Transverse colon (tissue), 4 donors: ENCODE measurements around the gene BAAT. TPM values are rescaled to one million over a fixed set of nuclear protein-coding genes. Genes with fewer than 3 reads are reported as not detected.

Experiments
- DNase-seq: peaks from one replicate; pipeline ENCODE4 v3.0.0-alpha.2; 2019
- H3K27ac ChIP-seq, 4 donors: fragments of 200-600 bp; sonication (generic); 2 replicates each; pipeline ENCODE4 v1.5.1; 2016 to 2018; ENCODE audit warnings: inconsistent platforms in 4 of 4
- H3K27me3 ChIP-seq: fragments of 200-600 bp; sonication (generic); 2 replicates; pipeline ENCODE4 v1.5.1; 2017; ENCODE audit warnings: inconsistent platforms
- H3K36me3 ChIP-seq, 4 donors: fragments of 200-600 bp; sonication (generic); 2 replicates each; pipeline ENCODE4 v1.5.1; 2017 to 2019; ENCODE audit warnings: inconsistent platforms in 4 of 4
- H3K4me1 ChIP-seq, 4 donors: fragments of 200-600 bp; sonication (generic); 2 replicates each; pipeline ENCODE4 v1.5.1; 2017 to 2020; ENCODE audit warnings: inconsistent platforms in 4 of 4
- H3K4me3 ChIP-seq, 4 donors: fragments of 200-600 bp; sonication (generic); 1 replicate in 1 of 4; 2 replicates in 3 of 4; pipeline versions ENCODE4 v1.5.1 to v1.6.1; 2017 to 2019; ENCODE audit warnings: inconsistent platforms in 4 of 4
- H3K9me3 ChIP-seq, 2 donors: fragments of 200-600 bp; sonication (generic); 2 replicates each; pipeline ENCODE4 v1.5.1; 2017 to 2019; ENCODE audit warnings: inconsistent platforms in 2 of 2
- CTCF ChIP-seq, 5 experiments: fragments of 200-600 bp in 3 of 5; fragments of 450-650 bp in 2 of 5; sonication (generic) in 3 of 5; IDR thresholded peaks; 1 replicate in 2 of 5; 2 replicates in 3 of 5; pipeline ENCODE4 v1.5.1; 2016 to 2017; ENCODE audit warnings: antibody characterized with exemption in 5 of 5, inconsistent platforms in 3 of 5, mild to moderate bottlenecking in 2 of 5, moderate library complexity in 1 of 5
- EP300 ChIP-seq: sonication (generic); formaldehyde crosslinking; IDR thresholded peaks from one replicate; pipeline ENCODE4 v1.6.1; 2017; ENCODE audit warnings: antibody characterized with exemption, low read depth
- POLR2A ChIP-seq: fragments of 450-650 bp; IDR thresholded peaks from one replicate; pipeline ENCODE4 v1.6.1; 2016; ENCODE audit warnings: antibody characterized with exemption, mild to moderate bottlenecking, moderate library complexity
- POLR2AphosphoS5 ChIP-seq, 3 donors: sonication (generic); formaldehyde crosslinking; IDR thresholded peaks; one replicate each; pipeline ENCODE4 v1.6.1; 2016; ENCODE audit warnings: antibody characterized with exemption in 3 of 3
- WGBS, 2 donors: methylation state at CpG; one replicate each; pipeline ENCODE4 v1.1.5; 2018; ENCODE audit warnings: low coverage in 1 of 2; 5-methylcytosine and 5-hydroxymethylcytosine counted together
- in situ Hi-C, 4 donors: fragments of 200-750 bp; cut with MboI; loops; one replicate each; pipeline versions ENCODE4 v1.15.0 to v1.15.1; 2017; ENCODE audit warnings: low sequenced_read_pairs in 3 of 4, low pct_ligation_motif_present in 1 of 4, low pct_unique_long_range_greater_than_20kb in 1 of 4
- intact Hi-C: fragments of 100-400 bp; cut with DNase I; formaldehyde crosslinking; loops from one replicate; pipeline ENCODE4 v1.15.1; 2023; ENCODE audit warnings: low total_unique reads
- total RNA-seq, 4 donors: library from RNA; depleted of rRNA; stranded (reverse); fragments of >200 nt; gene quantifications; one replicate each; pipeline ENCODE4 v1.1.0, GENCODE V29; 2016

BAAT gene
- total RNA-seq, 4 donors from 2014 or later = 0.14 TPM; not detected in 3

DNA sequence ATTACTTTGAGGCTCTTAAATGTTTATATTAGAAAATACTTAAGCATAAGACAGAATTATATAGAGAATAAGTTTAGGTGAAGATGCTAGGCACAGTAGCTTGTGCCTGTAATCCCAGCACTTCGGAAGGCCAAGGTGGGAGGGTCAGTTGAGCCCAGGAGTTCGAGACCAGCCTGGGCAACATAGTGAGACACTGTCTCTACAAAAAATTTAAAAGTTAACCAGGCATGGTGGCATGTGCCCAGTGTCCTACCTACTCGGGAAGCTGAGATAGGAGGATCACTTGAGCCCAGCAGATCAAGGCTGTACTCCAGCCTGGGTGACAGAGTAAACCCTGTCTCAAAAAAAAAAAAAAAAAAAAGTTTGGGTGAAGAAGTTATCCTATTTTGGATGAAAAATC lies 61.7 kb downstream of the BAAT start:
- in situ Hi-C loops = loop anchor here in 3 of 4 donors (25.0 kb wide), 2 partner anchors 611 to 711 kb away; no protein-coding TSS in a partner anchor
- no peak for DNase-seq
- Histone ChIP-seq H3K9me3 (no peaks in the 10 kb centered on the region), H3K4me1 (peaks cover 0 to 6% (median 0%) of the 10 kb centered on the region in 4 donors), H3K27me3 (no peaks in the 10 kb centered on the region), H3K36me3 (no peaks in the 10 kb centered on the region), H3K27ac (no peak overlapping the region), H3K4me3 (no peak overlapping the region)
- 82 to 100% methylated on average over 2 to 3 of the region's 3 CpGs for WGBS, 2 donors
- no peak for TF ChIP-seq CTCF (IDR thresholded peaks at IDR 0.05)
- intact Hi-C loops = no loop called here

DNA sequence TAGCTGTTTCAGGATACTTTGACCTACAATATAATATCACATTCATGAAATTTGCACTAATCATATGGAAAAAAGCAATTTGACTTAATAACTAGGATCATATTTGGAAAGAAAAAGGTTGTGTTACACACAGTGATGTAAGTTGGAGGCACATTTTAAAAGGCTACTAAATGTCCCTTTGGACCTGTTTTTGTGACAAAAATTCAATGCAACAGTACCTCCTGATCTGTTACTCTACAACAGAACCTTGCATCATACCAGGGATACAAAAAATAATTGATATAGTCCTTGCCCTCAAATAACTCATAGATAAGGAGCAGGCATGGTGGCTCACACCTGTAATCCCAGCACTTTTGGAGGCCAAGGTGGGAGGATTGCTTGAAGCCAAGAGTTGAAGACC lies 67.1 kb downstream of the BAAT start:
- Histone ChIP-seq H3K9me3 (no peaks in the 10 kb centered on the region), H3K27ac (no peak overlapping the region), H3K27me3 (no peaks in the 10 kb centered on the region), H3K4me1 (no peaks in the 10 kb centered on the region), H3K36me3 (no peaks in the 10 kb centered on the region), H3K4me3 (no peak overlapping the region)
- intact Hi-C loops (no loop called here), in situ Hi-C loops (loop anchor here in 3 of 4 donors (25.0 kb wide), 2 partner anchors 605 to 705 kb away; no protein-coding TSS in a partner anchor)
- TF ChIP-seq EP300 (no peak), CTCF (IDR thresholded peaks at IDR 0.05) (no peak), POLR2AphosphoS5 (IDR thresholded peaks at IDR 0.05) (no peak), POLR2A (no peak)
- DNase-seq = no peak

DNA sequence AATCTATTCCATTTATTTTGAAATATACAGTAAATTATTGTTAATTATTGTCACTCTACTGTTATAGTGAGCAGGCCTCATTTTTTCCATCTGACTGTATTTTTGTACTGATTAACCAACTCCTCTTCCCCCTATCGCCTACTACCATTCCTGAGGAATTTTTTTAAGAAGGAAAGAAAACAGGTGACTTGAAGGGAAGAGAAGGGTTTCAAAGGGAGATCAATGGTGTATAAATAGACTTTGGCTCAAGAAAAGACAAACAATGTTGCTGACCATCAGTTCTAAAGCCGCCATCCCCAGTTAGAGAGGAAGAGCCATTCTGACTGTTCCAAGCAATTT lies 69.7 kb downstream of the BAAT start:
- TF ChIP-seq EP300 (no peak), POLR2AphosphoS5 (IDR thresholded peaks at IDR 0.05) (no peak), POLR2A (no peak), CTCF (IDR thresholded peaks at IDR 0.05) (no peak)
- WGBS, 2 donors = 78 to 84% methylated on average over 2 of the region's 2 CpGs
- in situ Hi-C loops = loop anchor here in 3 of 4 donors (25.0 kb wide), 2 partner anchors 603 to 703 kb away; no protein-coding TSS in a partner anchor

DNA sequence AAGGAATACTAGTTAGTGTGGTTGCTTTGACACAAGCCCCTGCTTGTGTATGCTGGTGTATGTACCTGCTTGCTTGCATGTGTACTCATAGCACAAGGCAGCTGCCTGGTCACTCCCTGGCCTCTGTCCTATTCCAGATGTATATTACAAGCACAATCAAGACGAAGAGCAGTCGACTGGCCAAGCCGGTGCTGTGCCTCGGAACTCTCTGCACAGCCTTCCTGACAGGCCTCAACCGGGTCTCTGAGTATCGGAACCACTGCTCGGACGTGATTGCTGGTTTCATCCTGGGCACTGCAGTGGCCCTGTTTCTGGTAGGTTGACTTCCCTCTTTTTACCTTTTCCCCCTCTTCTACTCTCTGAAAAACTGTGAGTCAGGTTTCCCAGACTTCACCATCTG lies 72.1 kb downstream of the BAAT start:
- H3K27me3 ChIP-seq = no peaks in the 10 kb centered on the region
- WGBS, 2 donors = 80 to 83% methylated on average over 5 to 8 of the region's 8 CpGs
- H3K36me3 ChIP-seq = no peaks in the 10 kb centered on the region
- no peaks in the 10 kb centered on the region for H3K9me3 ChIP-seq
- H3K4me1 ChIP-seq = no peaks in the 10 kb centered on the region
- no peak for DNase-seq
- no peak overlapping the region for H3K27ac ChIP-seq
- TF ChIP-seq CTCF (IDR thresholded peaks at IDR 0.05) (no peak), POLR2AphosphoS5 (IDR thresholded peaks at IDR 0.05) (no peak), EP300 (no peak), POLR2A (no peak)
- intact Hi-C loops = no loop called here
- H3K4me3 ChIP-seq = no peak overlapping the region
- in situ Hi-C loops = loop anchor here in 3 of 4 donors (25.0 kb wide), 2 partner anchors 600 to 700 kb away; no protein-coding TSS in a partner anchor

More for the DNA sequence above, 69.7 kb downstream of the BAAT start:
- no peak for DNase-seq
- Histone ChIP-seq H3K9me3 (no peaks in the 10 kb centered on the region), H3K27ac (no peak overlapping the region), H3K27me3 (no peaks in the 10 kb centered on the region), H3K4me3 (no peak overlapping the region), H3K4me1 (no peaks in the 10 kb centered on the region), H3K36me3 (no peaks in the 10 kb centered on the region)
- intact Hi-C loops = no loop called here
